NT2/D1 (cell line): ENCODE data around the gene SCAPER.

Experiments used
- SUZ12 ChIP-seq: IDR thresholded peaks from 2 replicates; pipeline ENCODE4 v1.6.1; 2011; ENCODE audit not compliant: insufficient read length, insufficient read depth; ENCODE audit errors: extremely low read depth
- YY1 ChIP-seq: IDR thresholded peaks from 2 replicates; pipeline ENCODE4 v1.6.1; 2011; ENCODE audit not compliant: insufficient read length, insufficient read depth
- ZNF274 ChIP-seq: IDR thresholded peaks from 2 replicates; pipeline ENCODE4 v1.6.1; 2011; ENCODE audit warnings: mild to moderate bottlenecking, low read depth, low read length

DNA sequence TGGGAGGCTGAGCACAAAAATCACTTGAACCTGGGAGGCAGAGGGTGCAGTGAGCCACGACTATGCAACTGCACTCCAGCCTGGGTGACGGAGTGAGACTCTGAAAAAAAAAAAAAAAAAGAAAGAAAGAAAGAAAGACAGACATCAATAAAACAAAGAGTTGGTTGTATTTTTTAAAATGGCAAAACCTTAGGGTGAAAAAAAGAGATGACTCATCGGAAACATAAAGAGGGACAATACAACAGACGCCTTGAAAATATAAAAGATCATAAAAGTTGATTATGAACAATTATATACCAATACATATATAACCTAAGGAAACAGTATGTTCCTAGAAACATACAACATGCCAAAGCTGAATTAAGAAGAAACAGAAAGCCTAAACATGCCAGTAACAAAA, 92.8 kb downstream of the SCAPER start:
- TF ChIP-seq ZNF274 (no peak), YY1 (no peak), SUZ12 (no peak)
